ENCODE measurements around the gene SUN3. TPM values are rescaled to one million over a fixed set of nuclear protein-coding genes. Genes with fewer than 3 reads are reported as not detected.

SUN3 gene
- polyA plus RNA-seq, 1 experiment: not detected

DNA sequence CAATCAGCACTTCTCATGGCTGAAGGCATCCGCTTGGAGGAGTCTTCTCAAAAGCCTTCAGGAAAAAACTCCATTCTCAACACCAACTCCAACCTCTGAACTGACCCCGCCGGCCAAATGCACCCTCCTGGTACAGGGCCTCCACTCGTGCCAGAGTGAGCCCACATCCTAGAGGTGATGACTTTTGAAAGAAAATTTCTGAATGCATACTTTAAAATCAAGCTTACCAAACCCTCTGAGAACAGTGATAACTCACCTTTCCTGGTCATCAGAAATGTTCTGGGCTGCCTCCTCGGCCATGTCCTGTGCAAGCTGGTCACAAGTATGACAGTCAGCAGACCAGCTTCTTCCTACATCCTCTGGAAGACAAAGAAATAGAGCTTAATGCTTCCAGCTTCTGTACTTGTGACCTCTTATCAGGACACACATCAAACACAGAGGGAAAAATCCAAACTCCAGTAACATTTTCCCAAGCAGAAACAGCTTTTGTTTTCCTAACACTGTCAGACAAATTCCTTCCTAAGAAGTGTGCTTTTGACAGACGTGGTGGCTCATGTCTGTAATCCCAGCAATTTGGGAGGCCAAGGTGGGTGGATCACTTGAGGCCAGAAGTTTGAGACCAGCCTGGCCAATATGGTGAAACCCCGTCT, 80.6 kb downstream of the SUN3 start, which contains the start of gene PKD1L1:
PKD1L1 (minus strand) TSS at position 326 of the 650 bp plus-strand sequence; CDS start at position 300, 26 bp downstream.
- no peak for DNase-seq (ENCODE audit: low read depth)
- TF ChIP-seq, protein P1, sequence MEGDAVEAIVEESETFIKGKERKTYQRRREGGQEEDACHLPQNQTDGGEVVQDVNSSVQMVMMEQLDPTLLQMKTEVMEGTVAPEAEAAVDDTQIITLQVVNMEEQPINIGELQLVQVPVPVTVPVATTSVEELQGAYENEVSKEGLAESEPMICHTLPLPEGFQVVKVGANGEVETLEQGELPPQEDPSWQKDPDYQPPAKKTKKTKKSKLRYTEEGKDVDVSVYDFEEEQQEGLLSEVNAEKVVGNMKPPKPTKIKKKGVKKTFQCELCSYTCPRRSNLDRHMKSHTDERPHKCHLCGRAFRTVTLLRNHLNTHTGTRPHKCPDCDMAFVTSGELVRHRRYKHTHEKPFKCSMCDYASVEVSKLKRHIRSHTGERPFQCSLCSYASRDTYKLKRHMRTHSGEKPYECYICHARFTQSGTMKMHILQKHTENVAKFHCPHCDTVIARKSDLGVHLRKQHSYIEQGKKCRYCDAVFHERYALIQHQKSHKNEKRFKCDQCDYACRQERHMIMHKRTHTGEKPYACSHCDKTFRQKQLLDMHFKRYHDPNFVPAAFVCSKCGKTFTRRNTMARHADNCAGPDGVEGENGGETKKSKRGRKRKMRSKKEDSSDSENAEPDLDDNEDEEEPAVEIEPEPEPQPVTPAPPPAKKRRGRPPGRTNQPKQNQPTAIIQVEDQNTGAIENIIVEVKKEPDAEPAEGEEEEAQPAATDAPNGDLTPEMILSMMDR (IDR thresholded peaks at IDR 0.05; ENCODE audit: insufficient read depth, low read depth, low read length): no peak
- POLR2A ChIA-PET: no interaction called here
- Histone ChIP-seq H3K4me3 (ENCODE audit: low read depth, low read length) (no peak within 1 kb of the TSS), H3K27me3 (ENCODE audit: control insufficient read depth, insufficient read depth, low read length) (no peaks in the 10 kb centered on the region), H3K36me3 (ENCODE audit: control insufficient read depth, insufficient read depth, low read length) (no peaks in the 10 kb centered on the region)
- CTCF ChIA-PET: interaction anchor here (0.9 to 6.8 kb wide), 6 partner anchors 18 to 207 kb away, joined by 3 to 100 read pairs (median 3); no protein-coding TSS in a partner anchor

DNA sequence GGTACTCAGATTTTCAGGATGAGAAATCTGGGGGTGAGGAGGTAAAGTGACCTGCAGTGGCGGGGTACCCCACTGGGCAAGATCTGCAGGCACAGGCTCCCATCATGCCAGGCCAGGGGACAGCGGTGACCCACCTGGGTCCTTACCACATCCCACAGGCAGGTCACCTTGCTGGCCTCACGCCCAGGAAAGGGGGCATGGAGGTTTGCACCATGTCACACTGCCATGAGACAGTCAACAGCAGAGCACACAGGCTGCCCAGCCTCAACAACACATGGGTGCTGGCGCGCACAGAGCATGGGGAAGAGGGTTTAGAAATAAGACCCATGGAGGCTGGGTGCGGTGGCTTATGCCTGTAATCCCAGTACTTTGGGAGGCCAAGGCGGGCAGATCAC, 81.6 kb downstream of the SUN3 start:
- no peaks in the 10 kb centered on the region for H3K27me3 ChIP-seq (ENCODE audit: control insufficient read depth, insufficient read depth, low read length)
- DNase-seq (ENCODE audit: low read depth): no peak
- ChIA-PET CTCF (interaction anchor here (1.4 to 6.8 kb wide), 2 partner anchors 19 to 208 kb away, joined by 3 to 100 read pairs; no protein-coding TSS in a partner anchor), POLR2A (no interaction called here)
- H3K36me3 ChIP-seq (ENCODE audit: control insufficient read depth, insufficient read depth, low read length): no peaks in the 10 kb centered on the region
- no peak overlapping the region for H3K4me3 ChIP-seq (ENCODE audit: low read depth, low read length)
- TF ChIP-seq, protein P1 (IDR thresholded peaks at IDR 0.05; ENCODE audit: insufficient read depth, low read depth, low read length): no peak

- Histone ChIP-seq H3K27me3 (ENCODE audit: control insufficient read depth, insufficient read depth, low read length) (no peaks in the 10 kb centered on the region), H3K36me3 (ENCODE audit: control insufficient read depth, insufficient read depth, low read length) (no peaks in the 10 kb centered on the region), H3K4me3 (ENCODE audit: low read depth, low read length) (no peak overlapping the region)
- ChIA-PET POLR2A (no interaction called here), CTCF (interaction anchor here (1.4 to 6.8 kb wide), 2 partner anchors 20 to 208 kb away, joined by 3 to 100 read pairs; no protein-coding TSS in a partner anchor)
- TF ChIP-seq, protein P1 (IDR thresholded peaks at IDR 0.05; ENCODE audit: insufficient read depth, low read depth, low read length): no peak
- DNase-seq (ENCODE audit: low read depth): no peak
These were observed 82.1 kb downstream of the SUN3 start for GRCh38 chr7:47946581-47947354.

GRCh38 chr7:47945261-47946015, 83.5 kb downstream of the SUN3 start:
- Histone ChIP-seq H3K27me3 (ENCODE audit: control insufficient read depth, insufficient read depth, low read length) (no peaks in the 10 kb centered on the region), H3K36me3 (ENCODE audit: control insufficient read depth, insufficient read depth, low read length) (no peaks in the 10 kb centered on the region), H3K4me3 (ENCODE audit: low read depth, low read length) (no peak overlapping the region)
- no peak for DNase-seq (ENCODE audit: low read depth)
- ChIA-PET CTCF (interaction anchor here (0.6 to 6.8 kb wide), 36 partner anchors 9 to 679 kb away, joined by 3 to 100 read pairs (median 4); no protein-coding TSS in a partner anchor), POLR2A (no interaction called here)
- TF ChIP-seq, protein P1 (IDR thresholded peaks at IDR 0.05; ENCODE audit: insufficient read depth, low read depth, low read length): peak; percentile 76

Measured in BJ (cell line).